ENCODE results near the gene RPUSD1. TPM values are rescaled to one million over a fixed set of nuclear protein-coding genes. Genes with fewer than 3 reads are reported as not detected.
"Not testable (repeated sequence)": the region's sequence is repeated elsewhere in the genome, so short reads cannot be mapped to it uniquely, and the experiment has no call there.

The RPUSD1 gene
- polyA plus RNA-seq, 1 of the 3 experiments (the other 2 are of a cell fraction): 27.7 TPM

GRCh38 chr16:743794-744500 lies 44.2 kb downstream of the RPUSD1 start:
- Histone ChIP-seq H3K9ac (no peak overlapping the region), H3K4me2 (no peak overlapping the region), H3K27me3 (ENCODE audit: insufficient read depth) (no peaks in the 10 kb centered on the region), H3K9me3 (no peaks in the 10 kb centered on the region), H3F3A (replicated peaks; ENCODE audit: insufficient read depth) (peaks cover 1% of the 10 kb centered on the region), H2AFZ (ENCODE audit: low read depth) (no peak overlapping the region), H3K9me2 (no peaks in the 10 kb centered on the region), H3K4me3 (ENCODE audit: low read depth in 2 of 2, low read length in 1 of 2) (no peak overlapping the region), H3K79me2 (ENCODE audit: insufficient read depth) (peaks cover 14% of the 10 kb centered on the region), H3K27ac (ENCODE audit: low read depth in 2 of 2, low read length in 1 of 2) (no peak overlapping the region), H4K20me1 (ENCODE audit: insufficient read depth) (no peaks in the 10 kb centered on the region), H3K36me3 (replicated peaks in 1 of 2; ENCODE audit: control insufficient read depth in 1 of 2, insufficient read depth in 2 of 2, low read length in 1 of 2) (no peaks in the 10 kb centered on the region), H3K4me1 (ENCODE audit: control insufficient read depth in 1 of 2, insufficient read depth in 2 of 2, low read depth in 1 of 2, low read length in 1 of 2) (peaks cover 0 to 10% of the 10 kb centered on the region in 2 experiments; a peak in 1 of 4 replicates)
- POLR2A ChIA-PET: no interaction called here
- WGBS (ENCODE audit: low lambda C conversion rate): 84% methylated on average over 14 of the region's 21 CpGs
- DNase-seq: peak; percentile 61
- CTCF ChIA-PET: interaction anchor here (1.0 to 4.5 kb wide), 7 partner anchors 18 to 312 kb away, joined by 3 to 23 read pairs (median 4); partner anchors contain the start of genes ANTKMT and CCDC78
- TF ChIP-seq CTCF (IDR thresholded peaks at IDR 0.05) (peak; percentile 27), GATA2 (CRISPR knock-in tag; IDR thresholded peaks at IDR 0.05) (no peak)

- H3K4me3 ChIP-seq (ENCODE audit: low read depth in 2 of 2, low read length in 1 of 2); H4K20me1 ChIP-seq (ENCODE audit: insufficient read depth); H3K27ac ChIP-seq (ENCODE audit: low read depth in 2 of 2, low read length in 1 of 2); H3K4me2 ChIP-seq; H2AFZ ChIP-seq (ENCODE audit: low read depth); H3F3A ChIP-seq (replicated peaks; ENCODE audit: insufficient read depth); H3K9me2 ChIP-seq; H3K36me3 ChIP-seq (replicated peaks in 1 of 2; ENCODE audit: control insufficient read depth in 1 of 2, insufficient read depth in 2 of 2, low read length in 1 of 2); POLR2A ChIA-PET; H3K9ac ChIP-seq; DNase-seq; H3K27me3 ChIP-seq (ENCODE audit: insufficient read depth); H3K9me3 ChIP-seq: not testable (repeated sequence)
- H3K79me2 ChIP-seq (ENCODE audit: insufficient read depth): peaks cover 14% of the 10 kb centered on the region
- H3K4me1 ChIP-seq (ENCODE audit: control insufficient read depth in 1 of 2, insufficient read depth in 2 of 2, low read depth in 1 of 2, low read length in 1 of 2): peaks cover 0 to 10% of the 10 kb centered on the region in 2 experiments; a peak in 1 of 4 replicates
- 88% methylated on average over 14 of the region's 14 CpGs for WGBS (ENCODE audit: low lambda C conversion rate)
- CTCF ChIA-PET: interaction anchor here (1.0 to 4.5 kb wide), 5 partner anchors 17 to 313 kb away, joined by 4 to 41 read pairs (median 5); partner anchors contain the start of gene CCDC78
Observed at GRCh38 chr16:742894-743293, 45.3 kb downstream of the RPUSD1 start.

GRCh38 chr16:741986-742629 lies 46.1 kb downstream of the RPUSD1 start:
- H3K4me1 ChIP-seq (ENCODE audit: control insufficient read depth in 1 of 2, insufficient read depth in 2 of 2, low read depth in 1 of 2, low read length in 1 of 2): peaks cover 0 to 10% of the 10 kb centered on the region in 2 experiments; a peak in 1 of 4 replicates
- no peaks in the 10 kb centered on the region for H3K9me2 ChIP-seq
- WGBS (ENCODE audit: low lambda C conversion rate): 97% methylated on average over 10 of the region's 15 CpGs
- no peak for DNase-seq
- no peak for TF ChIP-seq CTCF (IDR thresholded peaks at IDR 0.05)
- TF ChIP-seq SIN3A (IDR thresholded peaks at IDR 0.05; ENCODE audit: borderline replicate concordance, low read depth, low read length): no peak
- TF ChIP-seq TEAD4 (IDR thresholded peaks at IDR 0.05; ENCODE audit: borderline replicate concordance, insufficient read depth): no peak
- TF ChIP-seq GATA2 (CRISPR knock-in tag; IDR thresholded peaks at IDR 0.05): no peak
- TF ChIP-seq TAF1 (IDR thresholded peaks at IDR 0.05; ENCODE audit: borderline replicate concordance, low read depth, low read length): no peak
- TF ChIP-seq RXRA (IDR thresholded peaks at IDR 0.05; ENCODE audit: borderline replicate concordance, low read depth): no peak
- no peak for TF ChIP-seq NRF1 (IDR thresholded peaks at IDR 0.05; ENCODE audit: low read depth, low read length)
- no peak for TF ChIP-seq CHD2 (IDR thresholded peaks at IDR 0.05; ENCODE audit: low read length, partially characterized antibody)
- TF ChIP-seq JUND (IDR thresholded peaks at IDR 0.05): no peak
- no peak for TF ChIP-seq POLR2AphosphoS5 (IDR thresholded peaks at IDR 0.05; ENCODE audit: low read depth, low read length)
- H2AFZ ChIP-seq (ENCODE audit: low read depth): no peak overlapping the region
- ChIA-PET CTCF (interaction anchor here (0.9 to 4.5 kb wide), 12 partner anchors 11 to 356 kb away, joined by 3 to 41 read pairs (median 14); partner anchors contain the start of genes ANTKMT, CCDC78 and METRN), POLR2A (interaction anchor here (1.1 kb wide), 1 partner anchor 43 kb away, joined by 3 read pairs; no protein-coding TSS in a partner anchor)
- peaks cover 0 to 8% of the 10 kb centered on the region in 2 experiments for H3K36me3 ChIP-seq (replicated peaks in 1 of 2; ENCODE audit: control insufficient read depth in 1 of 2, insufficient read depth in 2 of 2, low read length in 1 of 2)
- H3K79me2 ChIP-seq (ENCODE audit: insufficient read depth): peaks cover 14% of the 10 kb centered on the region
- no peaks in the 10 kb centered on the region for H3K9me3 ChIP-seq
- no peak overlapping the region for H3K4me3 ChIP-seq (ENCODE audit: low read depth in 2 of 2, low read length in 1 of 2)
- H3K4me2 ChIP-seq: no peak overlapping the region
- no peaks in the 10 kb centered on the region for H3F3A ChIP-seq (replicated peaks; ENCODE audit: insufficient read depth)
- H4K20me1 ChIP-seq (ENCODE audit: insufficient read depth): no peaks in the 10 kb centered on the region
- no peak overlapping the region for H3K9ac ChIP-seq
- H3K27me3 ChIP-seq (ENCODE audit: insufficient read depth): no peaks in the 10 kb centered on the region
- H3K27ac ChIP-seq (ENCODE audit: low read depth in 2 of 2, low read length in 1 of 2): no peak overlapping the region
